Prostate gland (tissue), 2 donors: Measurements from ENCODE around the gene RPS18.

Experiments used
- POLR2AphosphoS5 ChIP-seq: sonication (generic); formaldehyde crosslinking; IDR thresholded peaks from one replicate; pipeline ENCODE4 v1.6.1; 2017; ENCODE audit warnings: antibody characterized with exemption
- TF ChIP-seq, protein P1 (sequence below), 4 experiments: fragments of 200-600 bp in 2 of 4; fragments of 450-650 bp in 2 of 4; sonication (generic) in 2 of 4; IDR thresholded peaks; 1 replicate in 3 of 4; 2 replicates in 1 of 4; pipeline ENCODE4 v1.5.1; 2016 to 2019; ENCODE audit warnings: antibody characterized with exemption in 4 of 4, mild to moderate bottlenecking in 2 of 4, moderate library complexity in 2 of 4

DNA sequence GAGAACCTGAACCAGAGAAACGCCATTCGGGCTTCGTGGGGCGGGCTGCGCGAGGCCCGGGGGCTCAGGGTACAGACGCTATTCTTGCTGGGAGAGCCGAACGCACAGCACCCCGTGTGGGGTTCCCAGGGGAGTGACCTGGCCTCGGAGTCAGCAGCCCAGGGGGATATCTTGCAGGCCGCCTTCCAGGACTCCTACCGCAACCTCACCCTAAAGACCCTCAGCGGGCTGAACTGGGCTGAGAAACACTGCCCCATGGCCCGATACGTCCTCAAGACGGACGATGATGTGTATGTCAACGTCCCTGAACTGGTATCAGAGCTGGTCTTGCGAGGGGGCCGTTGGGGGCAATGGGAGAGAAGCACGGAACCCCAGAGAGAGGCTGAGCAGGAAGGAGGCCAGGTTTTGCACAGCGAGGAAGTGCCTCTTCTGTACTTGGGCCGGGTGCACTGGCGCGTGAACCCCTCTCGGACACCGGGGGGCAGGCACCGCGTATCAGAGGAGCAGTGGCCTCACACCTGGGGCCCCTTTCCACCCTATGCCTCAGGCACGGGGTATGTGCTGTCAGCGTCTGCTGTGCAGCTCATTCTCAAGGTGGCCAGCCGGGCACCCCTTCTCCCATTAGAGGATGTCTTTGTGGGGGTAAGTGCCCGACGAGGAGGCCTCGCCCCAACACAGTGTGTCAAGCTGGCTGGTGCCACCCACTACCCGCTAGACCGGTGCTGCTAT, 6.0 kb downstream of the RPS18 start:
- TF ChIP-seq, protein P1, sequence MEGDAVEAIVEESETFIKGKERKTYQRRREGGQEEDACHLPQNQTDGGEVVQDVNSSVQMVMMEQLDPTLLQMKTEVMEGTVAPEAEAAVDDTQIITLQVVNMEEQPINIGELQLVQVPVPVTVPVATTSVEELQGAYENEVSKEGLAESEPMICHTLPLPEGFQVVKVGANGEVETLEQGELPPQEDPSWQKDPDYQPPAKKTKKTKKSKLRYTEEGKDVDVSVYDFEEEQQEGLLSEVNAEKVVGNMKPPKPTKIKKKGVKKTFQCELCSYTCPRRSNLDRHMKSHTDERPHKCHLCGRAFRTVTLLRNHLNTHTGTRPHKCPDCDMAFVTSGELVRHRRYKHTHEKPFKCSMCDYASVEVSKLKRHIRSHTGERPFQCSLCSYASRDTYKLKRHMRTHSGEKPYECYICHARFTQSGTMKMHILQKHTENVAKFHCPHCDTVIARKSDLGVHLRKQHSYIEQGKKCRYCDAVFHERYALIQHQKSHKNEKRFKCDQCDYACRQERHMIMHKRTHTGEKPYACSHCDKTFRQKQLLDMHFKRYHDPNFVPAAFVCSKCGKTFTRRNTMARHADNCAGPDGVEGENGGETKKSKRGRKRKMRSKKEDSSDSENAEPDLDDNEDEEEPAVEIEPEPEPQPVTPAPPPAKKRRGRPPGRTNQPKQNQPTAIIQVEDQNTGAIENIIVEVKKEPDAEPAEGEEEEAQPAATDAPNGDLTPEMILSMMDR (IDR thresholded peaks at IDR 0.05) = no peak
- no peak for TF ChIP-seq POLR2AphosphoS5
